IMR-90 (cell line): ENCODE data around the gene HOXB7. TPM values are rescaled to one million over a fixed set of nuclear protein-coding genes. Genes with fewer than 3 reads are reported as not detected.

ENCODE experiments used
- ATAC-seq: fragments of 200-7000 bp; cut with Tn5 transposase; 2 replicates; pipeline ENCODE4 v1.9.1; 2020; ENCODE audit warnings: low read depth, mild to moderate bottlenecking, moderate library complexity
- BruUV-seq: library from RNA; stranded (reverse); fragments of 400-500 nt; replicated peaks from 2 replicates; lab custom pipeline; 2021; lab: Mats Ljungman, UMichigan
- CTCF ChIA-PET: fragments of 300-600 bp; formaldehyde crosslinking; extraction: SDS; loops from one replicate; lab custom pipeline; 2021; ENCODE audit warnings: antibody characterized with exemption; lab: Yijun Ruan, JAX
- POLR2A ChIA-PET: fragments of 300-600 bp; sonication (Branson Sonifier 250); formaldehyde crosslinking; loops from one replicate; lab custom pipeline; 2022; ENCODE audit warnings: antibody characterized with exemption; ENCODE audit not compliant: unreplicated experiment; lab: Charles Lee
- DNase-seq: peaks from one replicate; pipeline ENCODE4 v3.0.0; 2013
- H2AFZ ChIP-seq: replicated peaks from 2 replicates; pipeline ENCODE3; 2013; ENCODE audit warnings: low read length, mild to moderate bottlenecking; ENCODE audit not compliant: poor library complexity
- H2AK5ac ChIP-seq: 2 replicates; pipeline ENCODE4 v1.6.1; 2013; ENCODE audit warnings: low read depth, low read length, inconsistent platforms
- H2AK9ac ChIP-seq: replicated peaks from 2 replicates; pipeline ENCODE3; 2013; ENCODE audit warnings: mild to moderate bottlenecking, low read depth, low read length, moderate library complexity; ENCODE audit not compliant: poor library complexity
- H2BK120ac ChIP-seq: 2 replicates; pipeline ENCODE4 v1.6.1; 2013; ENCODE audit warnings: low read depth, low read length, inconsistent platforms
- H2BK15ac ChIP-seq: 3 replicates; pipeline ENCODE4 v1.6.1; 2013; ENCODE audit warnings: low read depth, low read length, inconsistent platforms
- H2BK20ac ChIP-seq: 2 replicates; pipeline ENCODE4 v1.6.1; 2013; ENCODE audit warnings: low read depth, mild to moderate bottlenecking, inconsistent platforms, low read length, moderate library complexity
- H2BK5ac ChIP-seq: 2 replicates; pipeline ENCODE4 v1.6.1; 2013; ENCODE audit warnings: mild to moderate bottlenecking, low read depth, low read length, inconsistent platforms; ENCODE audit not compliant: poor library complexity, severe bottlenecking
- H3K14ac ChIP-seq: replicated peaks from 2 replicates; pipeline ENCODE4 v1.6.1; 2013; ENCODE audit warnings: low read depth, low read length, inconsistent platforms
- H3K18ac ChIP-seq: 2 replicates; pipeline ENCODE4 v1.6.1; 2013; ENCODE audit warnings: low read depth, low read length, control low read depth
- H3K23ac ChIP-seq: 2 replicates; pipeline ENCODE4 v1.6.1; 2013; ENCODE audit warnings: low read depth, low read length, inconsistent platforms
- H3K27ac ChIP-seq: 2 replicates; pipeline ENCODE4 v1.5.1; 2013; ENCODE audit warnings: mild to moderate bottlenecking, control low read depth, low read length; ENCODE audit not compliant: insufficient read depth
- H3K27me3 ChIP-seq: 2 replicates; pipeline ENCODE4 v1.6.1; 2013; ENCODE audit warnings: low read length; ENCODE audit not compliant: control insufficient read depth, insufficient read depth
- H3K36me3 ChIP-seq: 2 replicates; pipeline ENCODE4 v1.6.1; 2013; ENCODE audit warnings: low read length, mixed read lengths; ENCODE audit not compliant: control insufficient read depth, insufficient read depth
- H3K4ac ChIP-seq: 2 replicates; pipeline ENCODE4 v1.6.1; 2013; ENCODE audit warnings: low read depth, low read length, inconsistent platforms
- H3K4me1 ChIP-seq: 2 replicates; pipeline ENCODE4 v1.6.1; 2013; ENCODE audit warnings: low read length, mixed read lengths; ENCODE audit not compliant: control insufficient read depth, insufficient read depth
- H3K4me2 ChIP-seq: 2 replicates; pipeline ENCODE4 v1.6.1; 2013; ENCODE audit warnings: low read depth, mild to moderate bottlenecking, control low read depth, low read length, moderate library complexity
- H3K4me3 ChIP-seq: 2 replicates; pipeline ENCODE4 v1.5.1; 2013; ENCODE audit warnings: low read depth, mild to moderate bottlenecking, control low read depth, low read length, moderate library complexity; ENCODE audit not compliant: insufficient read depth
- H3K56ac ChIP-seq: 2 replicates; pipeline ENCODE4 v1.6.1; 2013; ENCODE audit warnings: low read length, inconsistent platforms; ENCODE audit not compliant: insufficient read depth; ENCODE audit errors: extremely low read depth
- H3K79me1 ChIP-seq, 2 experiments: 2 replicates each; pipeline ENCODE4 v1.6.1; 2013; ENCODE audit warnings: low read length in 2 of 2, inconsistent platforms in 1 of 2, low read depth in 1 of 2
- H3K9ac ChIP-seq: 2 replicates; pipeline ENCODE4 v1.6.1; 2013; ENCODE audit warnings: low read depth, low read length, control low read depth
- H3K9me1 ChIP-seq: 2 replicates; pipeline ENCODE4 v1.6.1; 2013; ENCODE audit warnings: low read length, inconsistent platforms; ENCODE audit not compliant: insufficient read depth
- H3K9me3 ChIP-seq: 2 replicates; pipeline ENCODE4 v1.6.1; 2013; ENCODE audit warnings: low read length; ENCODE audit not compliant: control insufficient read depth, insufficient read depth
- H4K20me1 ChIP-seq: 2 replicates; pipeline ENCODE4 v1.6.1; 2013; ENCODE audit warnings: low read length, inconsistent platforms; ENCODE audit not compliant: insufficient read depth
- H4K5ac ChIP-seq: 2 replicates; pipeline ENCODE4 v1.6.1; 2013; ENCODE audit warnings: mild to moderate bottlenecking, low read depth, low read length, control low read depth
- H4K8ac ChIP-seq, 2 experiments: 2 replicates each; pipeline ENCODE4 v1.6.1; 2013; ENCODE audit warnings: low read depth in 2 of 2, low read length in 2 of 2, control low read depth in 1 of 2, inconsistent platforms in 1 of 2
- H4K91ac ChIP-seq: 2 replicates; pipeline ENCODE4 v1.6.1; 2013; ENCODE audit warnings: low read depth, low read length, inconsistent platforms; ENCODE audit not compliant: insufficient read depth
- MAZ ChIP-seq: IDR thresholded peaks from 2 replicates; pipeline ENCODE4 v1.6.1; 2012; ENCODE audit warnings: low read depth, mild to moderate bottlenecking, low read length, improper control_type of control experiment, moderate library complexity, borderline replicate concordance
- WGBS, 2 experiments: methylation state at CpG; one replicate each; pipeline versions ENCODE4 v1.1.5 to v1.1.7; 2013; ENCODE audit warnings: missing lambda C conversion rate in 2 of 2; ENCODE audit not compliant: insufficient read length in 1 of 2; ENCODE audit errors: extremely low coverage in 2 of 2; 5-methylcytosine and 5-hydroxymethylcytosine counted together
- dilution Hi-C: fragments of 300-500 bp; cut with HindIII; formaldehyde crosslinking; loops from one replicate; pipeline ENCODE4 v1.14.3; 2018; ENCODE audit warnings: low sequenced_read_pairs; ENCODE audit not compliant: unreplicated experiment
- in situ Hi-C: fragments of 300-500 bp; cut with MboI; formaldehyde crosslinking; loops from 3 replicates; pipeline ENCODE4 v1.14.3; 2019; ENCODE audit warnings: low sequenced_read_pairs, inconsistent platforms, mixed read lengths
- intact Hi-C: fragments of 100-400 bp; cut with micrococcal nuclease; formaldehyde crosslinking; loops from 2 replicates; pipeline ENCODE4 v1.10.0; 2022
- polyA plus RNA-seq, 3 experiments: library from polyadenylated mRNA; depleted of rRNA; stranded (reverse); fragments of >200 nt; gene quantifications; 2 replicates each; pipeline ENCODE4 v1.2.3, GENCODE V29; 2012; ENCODE audit warnings: low replicate concordance in 1 of 3
- total RNA-seq: library from RNA; depleted of rRNA; stranded (reverse); fragments of >200 nt; gene quantifications from 2 replicates; pipeline ENCODE4 v1.2.3, GENCODE V29; 2012

The HOXB7 gene
- total and polyA plus RNA-seq, 2 of the 4 experiments (the other 2 are of a cell fraction), result 1.8 to 6.7 TPM

DNA sequence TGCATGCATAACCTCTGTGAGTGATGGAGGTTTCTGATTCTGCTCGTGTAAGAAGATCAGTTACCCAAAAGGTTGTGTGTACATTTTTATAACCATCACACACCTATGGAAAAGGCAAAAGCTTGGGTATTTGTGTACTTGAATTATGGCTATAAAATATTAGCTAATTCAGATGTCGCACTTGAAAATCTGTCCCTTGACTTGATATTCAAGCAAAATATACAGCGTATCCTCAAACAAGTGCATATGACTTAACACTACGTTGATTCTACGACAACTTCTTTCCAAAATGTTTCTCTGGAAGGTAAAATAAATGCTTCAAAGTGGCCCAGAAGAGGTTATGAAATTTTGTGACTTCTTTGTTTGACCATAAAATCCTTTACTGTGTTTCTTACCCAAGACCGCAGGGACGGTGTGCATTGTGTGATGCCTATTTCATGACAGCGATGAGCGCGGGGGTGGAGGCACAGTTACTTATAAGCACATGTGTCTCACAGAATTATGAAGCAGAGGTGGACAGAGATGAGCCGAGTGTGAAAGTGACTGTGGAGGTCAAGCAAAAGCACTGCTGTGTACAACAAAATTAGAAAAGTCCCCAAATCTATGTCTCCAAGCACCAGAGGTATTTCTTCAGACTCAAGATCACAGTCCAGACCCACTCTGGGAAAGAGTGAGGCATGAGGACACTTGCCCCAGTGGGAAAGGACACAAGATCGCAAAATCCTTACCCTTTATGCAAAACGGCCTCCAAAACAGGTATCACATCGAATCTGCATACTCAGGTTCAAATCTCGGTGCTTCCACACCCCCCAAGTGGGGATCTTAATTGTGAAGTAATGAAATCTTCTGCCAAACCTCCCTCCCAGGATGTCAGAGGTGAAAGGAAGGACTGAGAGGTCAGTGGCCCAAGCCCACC lies 19.4 kb upstream of the HOXB7 start:
- ChIA-PET POLR2A (no interaction called here), CTCF (no interaction called here)
- Histone ChIP-seq H3K27me3 (peaks cover 98% of the 10 kb centered on the region), H3K56ac (no peak overlapping the region), H2BK20ac (no peak overlapping the region), H4K8ac (no peak overlapping the region), H2BK15ac (no peak overlapping the region), H2BK5ac (no peak overlapping the region), H3K23ac (no peak overlapping the region; the same call in 1 of the 2 replicates), H3K36me3 (no peaks in the 10 kb centered on the region), H4K5ac (no peak overlapping the region), H3K9me1 (no peaks in the 10 kb centered on the region), H3K9ac (no peak overlapping the region), H3K4me3 (no peak overlapping the region), H2AFZ (no peak overlapping the region), H3K4ac (no peak overlapping the region), H3K9me3 (peaks cover 39% of the 10 kb centered on the region), H3K4me2 (no peak overlapping the region), H3K14ac (no peak overlapping the region), H2AK5ac (no peak overlapping the region), H4K20me1 (peaks cover 6% of the 10 kb centered on the region; the same call in 1 of the 2 replicates), H4K91ac (no peak overlapping the region), H3K27ac (no peak overlapping the region), H2AK9ac (no peak overlapping the region), H3K18ac (no peak overlapping the region), H3K4me1 (no peaks in the 10 kb centered on the region; the same call in 1 of the 2 replicates), H2BK120ac (no peak overlapping the region), H3K79me1 (no peaks in the 10 kb centered on the region)
- WGBS, 2 experiments, result no CpG with 5 or more reads among the region's 15 CpGs
- in situ Hi-C loops, result no loop called here
- dilution Hi-C loops, result no loop called here
- intact Hi-C loops, result no loop called here
- no TSS peak for BruUV-seq
- no peak for ATAC-seq
- DNase-seq, result no peak
- TF ChIP-seq MAZ, result no peak
